GM12878 (cell line): Measurements from ENCODE around the gene C20orf144. TPM values are rescaled to one million over a fixed set of nuclear protein-coding genes. Genes with fewer than 3 reads are reported as not detected.

ENCODE experiments used
- ATAC-seq: fragments of 200-7000 bp; cut with Tn5 transposase; 3 replicates; pipeline ENCODE4 v1.9.1; 2020; ENCODE audit warnings: mild to moderate bottlenecking, moderate library complexity
- BruUV-seq: library from RNA; stranded (reverse); fragments of 400-500 nt; replicated peaks from 2 replicates; lab custom pipeline; 2021; lab: Mats Ljungman, UMichigan
- CTCF ChIA-PET: fragments of 300-600 bp; sonication (Branson Sonifier 250); formaldehyde crosslinking; extraction: SDS; loops from one replicate; lab custom pipeline; 2021; ENCODE audit warnings: inconsistent platforms; lab: Yijun Ruan, JAX
- POLR2A ChIA-PET: fragments of 350-600 bp; formaldehyde crosslinking; extraction: SDS; loops from one replicate; lab custom pipeline; 2021; ENCODE audit warnings: inconsistent platforms; lab: Charles Lee
- RAD21 ChIA-PET: fragments of 300-600 bp; sonication (Branson Sonifier 250); formaldehyde crosslinking; loops from one replicate; lab custom pipeline; 2023; ENCODE audit warnings: antibody characterized with exemption; ENCODE audit not compliant: unreplicated experiment; lab: Charles Lee
- SMC1A ChIA-PET: fragments of 300-600 bp; sonication (Branson Sonifier 250); formaldehyde crosslinking; loops from one replicate; lab custom pipeline; 2023; ENCODE audit not compliant: unreplicated experiment, uncharacterized antibody; lab: Charles Lee
- DNase-seq: peaks from one replicate; pipeline ENCODE4 v3.0.0-alpha.2; 2011; ENCODE audit warnings: low read depth, low spot score
- FAIRE-seq: peaks from 3 replicates; lab custom pipeline; 2011; peaks lifted over from hg19 to GRCh38; lab: Jason Lieb, UNC
- H2AFZ ChIP-seq: 2 replicates; pipeline ENCODE4 v1.6.0; 2011; ENCODE audit warnings: low read depth, low read length, control low read depth; ENCODE audit not compliant: control insufficient read depth
- H3K27ac ChIP-seq: 2 replicates; pipeline ENCODE4 v1.5.1; 2011; ENCODE audit warnings: control low read depth; ENCODE audit not compliant: control insufficient read depth, insufficient read depth
- H3K27me3 ChIP-seq, 2 experiments: replicated peaks in 1 of 2; 2 replicates each; pipeline versions ENCODE4 v1.6.0 to v1.6.1; 2011; ENCODE audit warnings: low read length in 1 of 2; ENCODE audit not compliant: control insufficient read depth in 2 of 2, insufficient read depth in 2 of 2
- H3K36me3 ChIP-seq, 2 experiments: 2 replicates each; pipeline ENCODE4 v1.5.1; 2011; ENCODE audit warnings: low read length in 1 of 2; ENCODE audit not compliant: control insufficient read depth in 2 of 2, insufficient read depth in 2 of 2
- H3K4me1 ChIP-seq: 2 replicates; pipeline ENCODE4 v1.6.1; 2011; ENCODE audit warnings: mild to moderate bottlenecking, low read length, moderate library complexity, mixed read lengths; ENCODE audit not compliant: control insufficient read depth, insufficient read depth
- H3K4me2 ChIP-seq: 2 replicates; pipeline ENCODE4 v1.6.0; 2011; ENCODE audit warnings: control low read depth; ENCODE audit not compliant: control insufficient read depth, insufficient read depth
- H3K4me3 ChIP-seq: fragments of 200-600 bp; sonication (generic); 2 replicates; pipeline ENCODE4 v1.5.1; 2016
- H3K79me2 ChIP-seq: 2 replicates; pipeline ENCODE4 v1.6.0; 2011; ENCODE audit warnings: low read length; ENCODE audit not compliant: control insufficient read depth, insufficient read depth
- H3K9ac ChIP-seq: 2 replicates; pipeline ENCODE4 v1.8.0; 2011; ENCODE audit warnings: low read length, control low read depth, mixed read lengths; ENCODE audit not compliant: control insufficient read depth, insufficient read depth
- H3K9me3 ChIP-seq: replicated peaks from 3 replicates; pipeline ENCODE4 v1.5.1; 2011; ENCODE audit warnings: mild to moderate bottlenecking, low read length; ENCODE audit not compliant: control insufficient read depth, insufficient read depth
- H4K20me1 ChIP-seq: 2 replicates; pipeline ENCODE4 v1.6.0; 2011; ENCODE audit not compliant: control insufficient read depth, insufficient read depth
- CEBPB ChIP-seq, 2 experiments: fragments of 150-350 bp in 1 of 2; IDR thresholded peaks; 2 replicates each; pipeline ENCODE4 v1.6.1; 2012 to 2014; ENCODE audit warnings: low read depth in 2 of 2, low read length in 2 of 2, borderline replicate concordance in 1 of 2, inconsistent platforms in 1 of 2
- JUND ChIP-seq: IDR thresholded peaks from 2 replicates; pipeline ENCODE4 v1.6.1; 2012; ENCODE audit warnings: low read depth, mild to moderate bottlenecking, low read length, improper control_type of control experiment, moderate library complexity
- POLR2A ChIP-seq: IDR thresholded peaks from 2 replicates; pipeline ENCODE4 v1.6.1; 2011; ENCODE audit warnings: low read depth, mild to moderate bottlenecking, low read length
- SP1 ChIP-seq: IDR thresholded peaks from one replicate; pipeline ENCODE4 v1.6.1; 2011; ENCODE audit warnings: low read depth, low read length
- YBX1 ChIP-seq: fragments of 450-650 bp; IDR thresholded peaks from 2 replicates; pipeline ENCODE4 v1.6.1; 2016; ENCODE audit warnings: antibody characterized with exemption
- WGBS: methylation state at CpG from one replicate; pipeline ENCODE4 v1.1.6; 2016; ENCODE audit warnings: low lambda C conversion rate; ENCODE audit not compliant: insufficient replicate concordance, insufficient coverage; ENCODE audit errors: missing lambda C conversion rate; 5-methylcytosine and 5-hydroxymethylcytosine counted together
- in situ Hi-C: fragments of 300-500 bp; cut with MboI; formaldehyde crosslinking; loops from 9 replicates; pipeline ENCODE4 v1.14.3; 2018; ENCODE audit warnings: mixed read lengths
- intact Hi-C: fragments of 100-400 bp; cut with micrococcal nuclease; formaldehyde crosslinking; loops from one replicate; pipeline ENCODE4 v1.14.2; 2022; ENCODE audit not compliant: unreplicated experiment
- polyA plus RNA-seq, 11 experiments: library from polyadenylated mRNA; depleted of rRNA in 4 of 11; unstranded in 6 of 11; stranded (reverse) in 5 of 11; fragments of >200 nt; fragmentation: Nextera tagmentation in 4 of 11; fragmentation: Illumina TruSeq in 1 of 11; extraction: Ambion mirVana in 4 of 11; extraction: Trizol in 1 of 11; gene quantifications; 1 replicate in 1 of 11; 2 replicates in 10 of 11; pipeline versions ENCODE4 v1.2.1 to v1.2.3, GENCODE V29; 2011 to 2016; ENCODE audit warnings: inconsistent platforms in 2 of 11, missing spikeins in 2 of 11, low read depth in 1 of 11
- total RNA-seq, 4 experiments: library from RNA; depleted of rRNA in 3 of 4; stranded (reverse); fragments of >200 nt in 3 of 4; fragmentation: Illumina TruSeq in 1 of 4; extraction: Trizol in 1 of 4; gene quantifications; 2 replicates each; pipeline versions ENCODE4 v1.2.1 to v1.2.3, GENCODE V29; 2013 to 2021
- TF ChIP-seq, protein P1 (sequence below): fragments of 450-650 bp; IDR thresholded peaks from 2 replicates; pipeline ENCODE4 v1.6.1; 2016; ENCODE audit warnings: mild to moderate bottlenecking, moderate library complexity, borderline replicate concordance

The C20orf144 gene
- total and polyA plus RNA-seq, 10 of the 15 experiments (the other 5 are each of a cell fraction or from before 2014, with no cell fraction given), result 0.04 to 0.62 (median 0.23) TPM; not detected in 2

DNA sequence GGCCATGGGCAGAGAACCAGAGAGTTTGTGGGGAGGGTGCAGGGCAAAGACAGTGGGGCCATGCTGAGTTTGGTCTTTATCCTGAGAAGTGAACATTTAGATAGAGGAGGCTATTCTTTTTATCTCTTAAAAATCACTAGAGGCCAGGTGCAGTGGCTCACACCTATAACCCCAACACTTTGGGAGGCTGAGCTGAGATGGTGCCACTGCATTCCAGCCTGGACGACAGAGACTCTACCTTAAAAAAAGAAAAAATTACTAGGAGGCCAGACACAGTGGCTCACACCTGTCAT, 49.3 kb downstream of the C20orf144 start:
- no peak overlapping the region for H3K27ac ChIP-seq
- no peaks in the 10 kb centered on the region for H3K4me1 ChIP-seq
- 75% methylated on average over 1 of the region's 1 CpG for WGBS
- RAD21 ChIA-PET, result no interaction called here
- TF ChIP-seq POLR2A (no peak), YBX1 (no peak), CEBPB (IDR thresholded peaks at IDR 0.05; ENCODE audit: borderline replicate concordance in 1 of 2, low read depth in 2 of 2, low read length in 2 of 2) (no peak), JUND (no peak), SP1 (no peak)
- TF ChIP-seq, protein P1, sequence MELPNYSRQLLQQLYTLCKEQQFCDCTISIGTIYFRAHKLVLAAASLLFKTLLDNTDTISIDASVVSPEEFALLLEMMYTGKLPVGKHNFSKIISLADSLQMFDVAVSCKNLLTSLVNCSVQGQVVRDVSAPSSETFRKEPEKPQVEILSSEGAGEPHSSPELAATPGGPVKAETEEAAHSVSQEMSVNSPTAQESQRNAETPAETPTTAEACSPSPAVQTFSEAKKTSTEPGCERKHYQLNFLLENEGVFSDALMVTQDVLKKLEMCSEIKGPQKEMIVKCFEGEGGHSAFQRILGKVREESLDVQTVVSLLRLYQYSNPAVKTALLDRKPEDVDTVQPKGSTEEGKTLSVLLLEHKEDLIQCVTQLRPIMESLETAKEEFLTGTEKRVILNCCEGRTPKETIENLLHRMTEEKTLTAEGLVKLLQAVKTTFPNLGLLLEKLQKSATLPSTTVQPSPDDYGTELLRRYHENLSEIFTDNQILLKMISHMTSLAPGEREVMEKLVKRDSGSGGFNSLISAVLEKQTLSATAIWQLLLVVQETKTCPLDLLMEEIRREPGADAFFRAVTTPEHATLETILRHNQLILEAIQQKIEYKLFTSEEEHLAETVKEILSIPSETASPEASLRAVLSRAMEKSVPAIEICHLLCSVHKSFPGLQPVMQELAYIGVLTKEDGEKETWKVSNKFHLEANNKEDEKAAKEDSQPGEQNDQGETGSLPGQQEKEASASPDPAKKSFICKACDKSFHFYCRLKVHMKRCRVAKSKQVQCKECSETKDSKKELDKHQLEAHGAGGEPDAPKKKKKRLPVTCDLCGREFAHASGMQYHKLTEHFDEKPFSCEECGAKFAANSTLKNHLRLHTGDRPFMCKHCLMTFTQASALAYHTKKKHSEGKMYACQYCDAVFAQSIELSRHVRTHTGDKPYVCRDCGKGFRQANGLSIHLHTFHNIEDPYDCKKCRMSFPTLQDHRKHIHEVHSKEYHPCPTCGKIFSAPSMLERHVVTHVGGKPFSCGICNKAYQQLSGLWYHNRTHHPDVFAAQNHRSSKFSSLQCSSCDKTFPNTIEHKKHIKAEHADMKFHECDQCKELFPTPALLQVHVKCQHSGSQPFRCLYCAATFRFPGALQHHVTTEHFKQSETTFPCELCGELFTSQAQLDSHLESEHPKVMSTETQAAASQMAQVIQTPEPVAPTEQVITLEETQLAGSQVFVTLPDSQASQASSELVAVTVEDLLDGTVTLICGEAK, result no peak
- TF ChIP-seq, all 136 proteins: peak for 0
- Histone ChIP-seq H4K20me1 (no peaks in the 10 kb centered on the region), H3K36me3 (0 out of 4 replicates have a peak, but pooled peaks cover 0 to 2% of the 10 kb centered on the region in 2 experiments), H3K27me3 (no peaks in the 10 kb centered on the region), H3K4me3 (no peak overlapping the region), H3K4me2 (no peak overlapping the region), H3K79me2 (no peaks in the 10 kb centered on the region), H3K9ac (no peak overlapping the region), H3K9me3 (no peaks in the 10 kb centered on the region), H2AFZ (no peak overlapping the region)
- FAIRE-seq, result no peak
- no peak for ATAC-seq
- BruUV-seq, result no TSS peak
- CTCF ChIA-PET, result no interaction called here
- POLR2A ChIA-PET, result no interaction called here
- no peak for DNase-seq
- SMC1A ChIA-PET, result no interaction called here
- intact Hi-C loops, result no loop called here
- in situ Hi-C loops, result no loop called here

Other genes with a start within 250 kb of the C20orf144 start
Only the 7 nearest of the 8 such genes appear.
- 2.6 and 2.7 TPM in 2 replicates for gene CBFA2T2, start 172.2 kb upstream of the C20orf144 start, total RNA-seq (2014; rRNA removed)
- 3.0 and 3.6 TPM in 2 replicates for gene CBFA2T2, start 172.2 kb upstream of the C20orf144 start, total RNA-seq (2014; rRNA removed; fragmentation: Illumina TruSeq; extraction: Trizol)
- 5.7 and 6.2 TPM in 2 replicates for gene CBFA2T2, start 172.2 kb upstream of the C20orf144 start, total RNA-seq (2021)
- 6.9 and 8.2 TPM in 2 replicates for gene CBFA2T2, start 172.2 kb upstream of the C20orf144 start, polyA plus RNA-seq (2011; rRNA removed)
- gene CBFA2T2, start 172.2 kb upstream of the C20orf144 start, polyA plus RNA-seq (2014; fragmentation: Illumina TruSeq; extraction: Trizol), result 4.3 and 5.2 TPM in 2 replicates
- under 1 TPM; 0.61 to 0.62 TPM for gene CBFA2T2, start 172.2 kb upstream of the C20orf144 start, polyA plus RNA-seq (2014; fragmentation: Nextera tagmentation; extraction: Ambion mirVana)
- 6.2 and 7.0 TPM in 2 replicates for gene CBFA2T2, start 172.2 kb upstream of the C20orf144 start, polyA plus RNA-seq (2014; rRNA removed)
- 1 to 10 TPM; 7.1 to 8.6 TPM for gene CBFA2T2, start 172.2 kb upstream of the C20orf144 start, polyA plus RNA-seq (2016; fragmentation: Nextera tagmentation; extraction: Ambion mirVana)
- 4.3 and 5.0 TPM in 2 replicates for gene ACTL10, start 4.6 kb downstream of the C20orf144 start, total RNA-seq (2014; rRNA removed)
- 0.28 and 0.49 TPM in 2 replicates for gene ACTL10, start 4.6 kb downstream of the C20orf144 start, total RNA-seq (2014; rRNA removed; fragmentation: Illumina TruSeq; extraction: Trizol)
- 3.6 and 3.7 TPM in 2 replicates for gene ACTL10, start 4.6 kb downstream of the C20orf144 start, total RNA-seq (2021)
- gene ACTL10, start 4.6 kb downstream of the C20orf144 start, polyA plus RNA-seq (2011; rRNA removed), result 0.04 and 0.12 TPM in 2 replicates
- gene ACTL10, start 4.6 kb downstream of the C20orf144 start, polyA plus RNA-seq (2014; fragmentation: Illumina TruSeq; extraction: Trizol), result 0.21 TPM in 1 of 2 replicates, not detected in the other
- under 1 TPM; 0.16 to 0.46 TPM for gene ACTL10, start 4.6 kb downstream of the C20orf144 start, polyA plus RNA-seq (2014; fragmentation: Nextera tagmentation; extraction: Ambion mirVana)
- 1.3 and 2.4 TPM in 2 replicates for gene ACTL10, start 4.6 kb downstream of the C20orf144 start, polyA plus RNA-seq (2014; rRNA removed)
- 1 to 10 TPM; 3.6 to 4.7 TPM for gene ACTL10, start 4.6 kb downstream of the C20orf144 start, polyA plus RNA-seq (2016; fragmentation: Nextera tagmentation; extraction: Ambion mirVana)
- gene NECAB3, start 12.1 kb downstream of the C20orf144 start, total RNA-seq (2014; rRNA removed), result 14.3 and 15.6 TPM in 2 replicates
- gene NECAB3, start 12.1 kb downstream of the C20orf144 start, total RNA-seq (2014; rRNA removed; fragmentation: Illumina TruSeq; extraction: Trizol), result 7.3 and 7.6 TPM in 2 replicates
- gene NECAB3, start 12.1 kb downstream of the C20orf144 start, total RNA-seq (2021), result 13.6 and 14.2 TPM in 2 replicates
- 2.1 and 3.6 TPM in 2 replicates for gene NECAB3, start 12.1 kb downstream of the C20orf144 start, polyA plus RNA-seq (2011; rRNA removed)
- gene NECAB3, start 12.1 kb downstream of the C20orf144 start, polyA plus RNA-seq (2014; fragmentation: Illumina TruSeq; extraction: Trizol), result 3.4 and 4.6 TPM in 2 replicates
- 1 to 10 TPM in 1 of 2 experiments, under 1 TPM in 1; 0.21 to 1.3 TPM for gene NECAB3, start 12.1 kb downstream of the C20orf144 start, polyA plus RNA-seq (2014; fragmentation: Nextera tagmentation; extraction: Ambion mirVana)
- 14.5 and 17.0 TPM in 2 replicates for gene NECAB3, start 12.1 kb downstream of the C20orf144 start, polyA plus RNA-seq (2014; rRNA removed)
- gene NECAB3, start 12.1 kb downstream of the C20orf144 start, polyA plus RNA-seq (2016; fragmentation: Nextera tagmentation; extraction: Ambion mirVana), result 1 to 10 TPM; 7.0 to 8.5 TPM
- gene E2F1, start 24.1 kb downstream of the C20orf144 start, total RNA-seq (2014; rRNA removed), result 31.6 and 36.7 TPM in 2 replicates
- gene E2F1, start 24.1 kb downstream of the C20orf144 start, total RNA-seq (2014; rRNA removed; fragmentation: Illumina TruSeq; extraction: Trizol), result 22.8 and 26.1 TPM in 2 replicates
- 41.5 and 43.2 TPM in 2 replicates for gene E2F1, start 24.1 kb downstream of the C20orf144 start, total RNA-seq (2021)
- 10.0 and 17.8 TPM in 2 replicates for gene E2F1, start 24.1 kb downstream of the C20orf144 start, polyA plus RNA-seq (2011; rRNA removed)
- gene E2F1, start 24.1 kb downstream of the C20orf144 start, polyA plus RNA-seq (2014; fragmentation: Illumina TruSeq; extraction: Trizol), result 13.0 and 21.6 TPM in 2 replicates
- 1 to 10 TPM in 1 of 2 experiments, under 1 TPM in 1; 0.29 to 2.1 TPM for gene E2F1, start 24.1 kb downstream of the C20orf144 start, polyA plus RNA-seq (2014; fragmentation: Nextera tagmentation; extraction: Ambion mirVana)
- 50.2 and 55.4 TPM in 2 replicates for gene E2F1, start 24.1 kb downstream of the C20orf144 start, polyA plus RNA-seq (2014; rRNA removed)
- gene E2F1, start 24.1 kb downstream of the C20orf144 start, polyA plus RNA-seq (2016; fragmentation: Nextera tagmentation; extraction: Ambion mirVana), result 10 to 100 TPM in 1 of 2 experiments, 1 to 10 TPM in 1; 3.2 to 16.7 TPM
- gene PXMP4, start 58.0 kb downstream of the C20orf144 start, total RNA-seq (2014; rRNA removed), result 7.5 and 9.7 TPM in 2 replicates
- 2.1 and 3.6 TPM in 2 replicates for gene PXMP4, start 58.0 kb downstream of the C20orf144 start, total RNA-seq (2014; rRNA removed; fragmentation: Illumina TruSeq; extraction: Trizol)
- 7.6 and 8.9 TPM in 2 replicates for gene PXMP4, start 58.0 kb downstream of the C20orf144 start, total RNA-seq (2021)
- 2.7 and 4.9 TPM in 2 replicates for gene PXMP4, start 58.0 kb downstream of the C20orf144 start, polyA plus RNA-seq (2011; rRNA removed)
- gene PXMP4, start 58.0 kb downstream of the C20orf144 start, polyA plus RNA-seq (2014; fragmentation: Illumina TruSeq; extraction: Trizol), result 1.3 and 5.4 TPM in 2 replicates
- 10 to 100 TPM; 12.2 to 19.2 TPM for gene PXMP4, start 58.0 kb downstream of the C20orf144 start, polyA plus RNA-seq (2014; fragmentation: Nextera tagmentation; extraction: Ambion mirVana)
- 4.8 and 5.7 TPM in 2 replicates for gene PXMP4, start 58.0 kb downstream of the C20orf144 start, polyA plus RNA-seq (2014; rRNA removed)
- 10 to 100 TPM; 14.2 to 15.7 TPM for gene PXMP4, start 58.0 kb downstream of the C20orf144 start, polyA plus RNA-seq (2016; fragmentation: Nextera tagmentation; extraction: Ambion mirVana)
- gene ZNF341, start 69.7 kb downstream of the C20orf144 start, total RNA-seq (2014; rRNA removed), result 1.5 and 2.8 TPM in 2 replicates
- gene ZNF341, start 69.7 kb downstream of the C20orf144 start, total RNA-seq (2014; rRNA removed; fragmentation: Illumina TruSeq; extraction: Trizol), result 1.1 and 1.4 TPM in 2 replicates
- gene ZNF341, start 69.7 kb downstream of the C20orf144 start, total RNA-seq (2021), result 4.0 and 5.0 TPM in 2 replicates
- 0.86 and 2.5 TPM in 2 replicates for gene ZNF341, start 69.7 kb downstream of the C20orf144 start, polyA plus RNA-seq (2011; rRNA removed)
- gene ZNF341, start 69.7 kb downstream of the C20orf144 start, polyA plus RNA-seq (2014; fragmentation: Illumina TruSeq; extraction: Trizol), result 0.63 and 2.4 TPM in 2 replicates
- gene ZNF341, start 69.7 kb downstream of the C20orf144 start, polyA plus RNA-seq (2014; fragmentation: Nextera tagmentation; extraction: Ambion mirVana), result under 1 TPM; 0.18 to 0.46 TPM
- 3.0 and 4.1 TPM in 2 replicates for gene ZNF341, start 69.7 kb downstream of the C20orf144 start, polyA plus RNA-seq (2014; rRNA removed)
- gene ZNF341, start 69.7 kb downstream of the C20orf144 start, polyA plus RNA-seq (2016; fragmentation: Nextera tagmentation; extraction: Ambion mirVana), result 1 to 10 TPM; 3.8 to 4.0 TPM
- gene CHMP4B, start 149.0 kb downstream of the C20orf144 start, total RNA-seq (2014; rRNA removed), result 46.6 and 47.7 TPM in 2 replicates
- 52.6 and 54.1 TPM in 2 replicates for gene CHMP4B, start 149.0 kb downstream of the C20orf144 start, total RNA-seq (2014; rRNA removed; fragmentation: Illumina TruSeq; extraction: Trizol)
- gene CHMP4B, start 149.0 kb downstream of the C20orf144 start, total RNA-seq (2021), result 96.3 and 98.7 TPM in 2 replicates
- gene CHMP4B, start 149.0 kb downstream of the C20orf144 start, polyA plus RNA-seq (2011; rRNA removed), result 63.3 and 64.9 TPM in 2 replicates
- 117 and 118 TPM in 2 replicates for gene CHMP4B, start 149.0 kb downstream of the C20orf144 start, polyA plus RNA-seq (2014; fragmentation: Illumina TruSeq; extraction: Trizol)
- 10 to 100 TPM in 1 of 2 experiments, 1 to 10 TPM in 1; 4.2 to 12.9 TPM for gene CHMP4B, start 149.0 kb downstream of the C20orf144 start, polyA plus RNA-seq (2014; fragmentation: Nextera tagmentation; extraction: Ambion mirVana)
- 102 and 105 TPM in 2 replicates for gene CHMP4B, start 149.0 kb downstream of the C20orf144 start, polyA plus RNA-seq (2014; rRNA removed)
- gene CHMP4B, start 149.0 kb downstream of the C20orf144 start, polyA plus RNA-seq (2016; fragmentation: Nextera tagmentation; extraction: Ambion mirVana), result 1 to 10 TPM; 5.0 to 6.7 TPM